ENCODE results near the gene CLK3. TPM values are rescaled to one million over a fixed set of nuclear protein-coding genes. Genes with fewer than 3 reads are reported as not detected.

The CLK3 gene
- 42.8 and 44.4 TPM in 2 replicates for total RNA-seq

DNA sequence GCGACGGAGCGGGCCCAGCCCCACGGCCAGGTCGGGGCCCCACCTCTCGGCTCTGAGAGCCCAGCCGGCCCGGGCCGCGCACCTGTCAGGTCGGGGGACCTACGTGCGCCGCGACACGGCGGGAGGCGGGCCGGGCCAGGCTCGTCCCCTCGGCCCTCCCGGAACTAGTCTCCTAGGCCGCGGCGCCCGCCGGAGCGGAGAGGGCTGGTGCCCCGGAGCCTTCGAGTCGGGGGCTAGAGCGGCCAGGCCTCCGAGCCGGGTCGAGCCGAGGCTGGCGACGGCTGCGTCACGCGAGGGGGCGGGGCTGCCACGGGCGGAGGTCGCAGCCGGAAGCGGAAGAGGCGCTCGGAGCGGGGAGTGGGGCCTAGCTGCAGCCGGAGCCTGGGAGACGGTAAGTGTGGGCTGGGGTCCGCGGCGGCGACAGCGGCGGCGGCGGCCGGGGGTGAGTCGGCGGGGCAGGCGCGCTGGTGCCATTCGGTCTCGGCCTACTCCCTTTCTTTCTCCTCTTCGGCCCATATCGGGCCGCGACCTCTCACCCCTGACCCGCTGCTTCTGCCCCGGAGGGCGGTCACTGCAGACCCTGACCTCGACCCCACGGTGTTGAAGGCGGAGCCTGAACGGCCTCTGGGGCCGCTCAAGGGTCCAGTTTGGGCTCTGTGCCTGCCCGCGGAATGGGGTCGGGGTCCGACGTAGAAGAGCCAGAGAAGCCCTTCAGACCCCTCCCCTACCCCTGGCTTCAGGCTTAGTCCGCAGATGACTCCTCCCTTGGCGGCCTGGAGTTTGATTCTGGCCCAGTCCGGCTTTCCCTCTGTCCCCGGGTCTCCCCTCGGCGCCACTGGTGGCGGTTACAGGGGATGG is at the start of gene CLK3:
Gene CLK3, plus strand, starts transcription at position 329 of the 858 bp plus-strand sequence. CDS start 3,361 bp downstream, outside the sequence.

Other genes with a start within 250 kb of the CLK3 start
- 0.69 and 0.79 TPM in 2 replicates for gene CYP11A1, start 248.2 kb upstream of the CLK3 start, total RNA-seq
- gene SEMA7A, start 181.9 kb upstream of the CLK3 start, total RNA-seq: 5.8 and 9.6 TPM in 2 replicates
- gene UBL7, start 154.7 kb upstream of the CLK3 start, total RNA-seq: 23.6 and 30.7 TPM in 2 replicates
- gene ARID3B, start 74.6 kb upstream of the CLK3 start, total RNA-seq: 0.95 and 1.0 TPM in 2 replicates
- gene EDC3, start 80.2 kb downstream of the CLK3 start, total RNA-seq: 11.0 and 11.2 TPM in 2 replicates
- 0.09 and 0.32 TPM in 2 replicates for gene CYP1A1, start 109.7 kb downstream of the CLK3 start, total RNA-seq
- not detected in 2 replicates for gene CYP1A2, start 133.0 kb downstream of the CLK3 start, total RNA-seq
- gene CSK, start 166.2 kb downstream of the CLK3 start, total RNA-seq: 20.3 and 25.5 TPM in 2 replicates
- gene LMAN1L, start 197.0 kb downstream of the CLK3 start, total RNA-seq: not detected in 2 replicates
- gene CPLX3, start 210.8 kb downstream of the CLK3 start, total RNA-seq: under 0.01 TPM in 1 of 2 replicates, not detected in the other
- 7.4 and 8.2 TPM in 2 replicates for gene ULK3, start 227.3 kb downstream of the CLK3 start, total RNA-seq

Data from bronchial smooth muscle cell (primary cell).